B cell (primary cell): ENCODE data around the gene COX6A2. TPM values are rescaled to one million over a fixed set of nuclear protein-coding genes. Genes with fewer than 3 reads are reported as not detected.

Experiments used
- ATAC-seq: fragments of 200-7000 bp; cut with Tn5 transposase; one replicate; pipeline ENCODE4 v1.10.0; 2021; ENCODE audit warnings: low read depth, mild to moderate bottlenecking, moderate number of reproducible peaks, moderate library complexity
- CTCF ChIA-PET: fragments of 350-600 bp; sonication (Branson Sonifier 250); formaldehyde crosslinking; loops from one replicate; lab custom pipeline; 2021; ENCODE audit warnings: antibody characterized with exemption, inconsistent platforms; lab: Charles Lee
- POLR2A ChIA-PET: fragments of 350-600 bp; sonication (Branson Sonifier 250); formaldehyde crosslinking; loops from one replicate; lab custom pipeline; 2021; ENCODE audit warnings: antibody characterized with exemption; lab: Charles Lee
- DNase-seq: peaks from one replicate; pipeline ENCODE4 v3.0.0; 2013
- H2AFZ ChIP-seq: 2 replicates; pipeline ENCODE4 v1.6.1; 2012; ENCODE audit warnings: mild to moderate bottlenecking, low read depth, low read length; ENCODE audit not compliant: insufficient read depth, poor library complexity, severe bottlenecking
- H3K27ac ChIP-seq, 2 donors: 1 replicate in 1 of 2; 2 replicates in 1 of 2; pipeline ENCODE4 v1.5.1; 2012 to 2013; ENCODE audit warnings: low read length in 2 of 2, mild to moderate bottlenecking in 2 of 2, moderate library complexity in 1 of 2
- H3K27me3 ChIP-seq, 4 experiments: fragments of 200-600 bp in 1 of 4; sonication (generic) in 1 of 4; replicated peaks in 1 of 4; 1 replicate in 2 of 4; 2 replicates in 2 of 4; pipeline versions ENCODE4 v1.6.1 to v1.7.0; 2013 to 2016; ENCODE audit warnings: low read length in 3 of 4, mild to moderate bottlenecking in 2 of 4, mixed read lengths in 1 of 4, moderate library complexity in 1 of 4; ENCODE audit not compliant: insufficient read depth in 4 of 4, control insufficient read depth in 3 of 4; ENCODE audit errors: control extremely low read depth in 1 of 4
- H3K36me3 ChIP-seq, 2 experiments: replicated peaks in 1 of 2; 1 replicate in 1 of 2; 2 replicates in 1 of 2; pipeline versions ENCODE4 v1.6.1 to v1.7.1; 2013; ENCODE audit warnings: low read length in 1 of 2; ENCODE audit not compliant: insufficient read depth in 2 of 2, control insufficient read depth in 1 of 2; ENCODE audit errors: control extremely low read depth in 1 of 2, extremely low read depth in 1 of 2
- H3K4me1 ChIP-seq, 2 donors: fragments of 200-600 bp in 1 of 2; sonication (generic) in 1 of 2; 1 replicate in 1 of 2; 2 replicates in 1 of 2; pipeline versions ENCODE4 v1.5.1 to v1.6.1; 2013 to 2017; ENCODE audit warnings: low read length in 2 of 2; ENCODE audit not compliant: control insufficient read depth in 2 of 2, insufficient read depth in 2 of 2
- H3K4me2 ChIP-seq: replicated peaks from 2 replicates; pipeline ENCODE3; 2012; ENCODE audit warnings: mild to moderate bottlenecking, low read depth, low read length; ENCODE audit not compliant: poor library complexity, severe bottlenecking
- H3K4me3 ChIP-seq, 5 experiments: fragments of 200-600 bp in 1 of 5; sonication (generic) in 1 of 5; 1 replicate in 3 of 5; 2 replicates in 2 of 5; pipeline versions ENCODE4 v1.5.1 to v1.7.0; 2011 to 2016; ENCODE audit warnings: low read length in 4 of 5, mild to moderate bottlenecking in 4 of 5, low read depth in 2 of 5, control low read depth in 1 of 5, moderate library complexity in 1 of 5; ENCODE audit not compliant: insufficient read depth in 1 of 5; ENCODE audit errors: control extremely low read depth in 1 of 5, extremely low read depth in 1 of 5
- H3K79me2 ChIP-seq: fragments of 200-600 bp; sonication (generic); one replicate; pipeline ENCODE4 v1.6.0; 2016; ENCODE audit warnings: low read length; ENCODE audit not compliant: control insufficient read depth, insufficient read depth
- H3K9ac ChIP-seq: fragments of 200-600 bp; sonication (generic); 2 replicates; pipeline ENCODE4 v1.6.1; 2017; ENCODE audit warnings: mild to moderate bottlenecking, low read length, moderate library complexity
- H3K9me3 ChIP-seq, 3 donors: one replicate each; pipeline versions ENCODE4 v1.6.1 to v1.7.1; 2013; ENCODE audit warnings: low read length in 2 of 3; ENCODE audit not compliant: control insufficient read depth in 2 of 3, insufficient read depth in 1 of 3; ENCODE audit errors: control extremely low read depth in 1 of 3
- H4K20me1 ChIP-seq: 2 replicates; pipeline ENCODE4 v1.6.0; 2012; ENCODE audit warnings: mild to moderate bottlenecking, low read length; ENCODE audit not compliant: insufficient read depth, control insufficient read depth, poor library complexity, severe bottlenecking
- H3K27ac Mint-ChIP-seq: one replicate; pipeline ENCODE4 v1.8.0; 2021; ENCODE audit warnings: mixed read lengths
- H3K27me3 Mint-ChIP-seq: one replicate; pipeline ENCODE4 v1.8.0; 2021; ENCODE audit warnings: mixed read lengths
- H3K4me1 Mint-ChIP-seq: one replicate; pipeline ENCODE4 v1.8.0; 2021; ENCODE audit warnings: mixed read lengths
- H3K4me3 Mint-ChIP-seq: one replicate; pipeline ENCODE4 v1.8.0; 2021; ENCODE audit warnings: mixed read lengths
- H3K9me3 Mint-ChIP-seq: one replicate; pipeline ENCODE4 v1.8.0; 2022; ENCODE audit warnings: mixed read lengths; ENCODE audit not compliant: insufficient read depth
- EZH2 ChIP-seq: IDR thresholded peaks from 2 replicates; pipeline ENCODE4 v1.6.1; 2012; ENCODE audit warnings: borderline replicate concordance, low read depth, mild to moderate bottlenecking, moderate library complexity, low read length; ENCODE audit not compliant: insufficient read depth, poor library complexity, severe bottlenecking
- WGBS: methylation state at CpG from one replicate; pipeline ENCODE4 v1.1.5; 2013; ENCODE audit warnings: missing lambda C conversion rate; ENCODE audit not compliant: insufficient coverage; 5-methylcytosine and 5-hydroxymethylcytosine counted together
- intact Hi-C: fragments of 100-400 bp; cut with micrococcal nuclease; formaldehyde crosslinking; loops from one replicate; pipeline ENCODE4 v1.10.0; 2022
- polyA plus RNA-seq: library from polyadenylated mRNA; depleted of rRNA; stranded (reverse); fragments of >200 nt; gene quantifications from 2 replicates; pipeline ENCODE4 v1.2.3, GENCODE V29; 2012
- total RNA-seq, 2 donors: library from RNA; stranded (reverse); fragments of 120-200 nt in 1 of 2; gene quantifications; 1 replicate in 1 of 2; 2 replicates in 1 of 2; pipeline versions ENCODE4 v1.2.3 to v1.2.4, GENCODE V29; 2013 to 2022
- TF ChIP-seq, protein P1 (sequence below): fragments of 200-600 bp; IDR thresholded peaks from one replicate; pipeline ENCODE4 v1.8.0; 2022; ENCODE audit warnings: antibody characterized with exemption, mild to moderate bottlenecking

COX6A2 gene
- total and polyA plus RNA-seq, 2 donors (not counting 1 experiment from before 2014, with no cell fraction given) = not detected

DNA sequence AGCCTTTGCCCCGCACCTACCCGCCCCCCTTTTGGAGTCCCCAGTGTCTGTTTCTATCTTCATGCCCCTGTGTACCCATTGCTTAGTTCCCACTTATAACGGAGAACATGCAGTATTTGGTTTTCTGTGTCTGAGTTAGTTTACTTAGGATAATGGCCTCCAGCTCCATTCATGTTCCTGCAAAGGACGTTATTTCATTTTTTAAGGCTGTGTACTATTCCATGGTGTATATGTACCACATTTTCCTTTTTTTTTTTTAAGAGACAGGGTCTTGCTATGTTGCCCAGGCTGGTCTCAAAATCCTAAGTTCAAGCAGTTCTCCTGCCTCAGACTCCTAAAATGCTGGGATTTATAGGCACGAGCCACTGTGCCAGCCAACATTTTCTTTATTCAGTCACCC, 39.7 kb upstream of the COX6A2 start:
- no peaks in the 10 kb centered on the region for H4K20me1 ChIP-seq
- CTCF ChIA-PET = interaction anchor here (0.7 to 1.3 kb wide), 2 partner anchors 8 to 9 kb away, joined by 3 to 5 read pairs; partner anchors contain the start of gene ARMC5
- H3K4me1 ChIP-seq = peaks cover 26% of the 10 kb centered on the region in 2 donors
- intact Hi-C loops = no loop called here
- no peaks in the 10 kb centered on the region for H3K9me3 Mint-ChIP-seq
- H3K4me3 ChIP-seq = no peak overlapping the region
- H3K9ac ChIP-seq = no peak overlapping the region
- no peak overlapping the region for H3K4me2 ChIP-seq
- H3K36me3 ChIP-seq = peaks cover 0 to 11% of the 10 kb centered on the region in 2 experiments
- no peak overlapping the region for H2AFZ ChIP-seq
- H3K4me3 Mint-ChIP-seq = peak overlapping the region; percentile 68
- peaks cover 0 to 6% (median 0%) of the 10 kb centered on the region in 3 donors for H3K9me3 ChIP-seq
- ATAC-seq = no peak
- peaks cover 3% of the 10 kb centered on the region for H3K27me3 Mint-ChIP-seq
- peaks cover 41% of the 10 kb centered on the region for H3K4me1 Mint-ChIP-seq
- no peak for DNase-seq
- POLR2A ChIA-PET = interaction anchor here (0.6 kb wide), 1 partner anchor 23 kb away, joined by 3 read pairs; no protein-coding TSS in a partner anchor
- peaks cover 0 to 19% (median 8%) of the 10 kb centered on the region in 4 experiments for H3K27me3 ChIP-seq
- no peak overlapping the region for H3K27ac Mint-ChIP-seq
- H3K79me2 ChIP-seq = no peaks in the 10 kb centered on the region
- no CpG with 5 or more reads among the region's 5 CpGs for WGBS
- no peak for TF ChIP-seq EZH2
- TF ChIP-seq, protein P1, sequence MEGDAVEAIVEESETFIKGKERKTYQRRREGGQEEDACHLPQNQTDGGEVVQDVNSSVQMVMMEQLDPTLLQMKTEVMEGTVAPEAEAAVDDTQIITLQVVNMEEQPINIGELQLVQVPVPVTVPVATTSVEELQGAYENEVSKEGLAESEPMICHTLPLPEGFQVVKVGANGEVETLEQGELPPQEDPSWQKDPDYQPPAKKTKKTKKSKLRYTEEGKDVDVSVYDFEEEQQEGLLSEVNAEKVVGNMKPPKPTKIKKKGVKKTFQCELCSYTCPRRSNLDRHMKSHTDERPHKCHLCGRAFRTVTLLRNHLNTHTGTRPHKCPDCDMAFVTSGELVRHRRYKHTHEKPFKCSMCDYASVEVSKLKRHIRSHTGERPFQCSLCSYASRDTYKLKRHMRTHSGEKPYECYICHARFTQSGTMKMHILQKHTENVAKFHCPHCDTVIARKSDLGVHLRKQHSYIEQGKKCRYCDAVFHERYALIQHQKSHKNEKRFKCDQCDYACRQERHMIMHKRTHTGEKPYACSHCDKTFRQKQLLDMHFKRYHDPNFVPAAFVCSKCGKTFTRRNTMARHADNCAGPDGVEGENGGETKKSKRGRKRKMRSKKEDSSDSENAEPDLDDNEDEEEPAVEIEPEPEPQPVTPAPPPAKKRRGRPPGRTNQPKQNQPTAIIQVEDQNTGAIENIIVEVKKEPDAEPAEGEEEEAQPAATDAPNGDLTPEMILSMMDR = no peak
- no peak overlapping the region for H3K27ac ChIP-seq

DNA sequence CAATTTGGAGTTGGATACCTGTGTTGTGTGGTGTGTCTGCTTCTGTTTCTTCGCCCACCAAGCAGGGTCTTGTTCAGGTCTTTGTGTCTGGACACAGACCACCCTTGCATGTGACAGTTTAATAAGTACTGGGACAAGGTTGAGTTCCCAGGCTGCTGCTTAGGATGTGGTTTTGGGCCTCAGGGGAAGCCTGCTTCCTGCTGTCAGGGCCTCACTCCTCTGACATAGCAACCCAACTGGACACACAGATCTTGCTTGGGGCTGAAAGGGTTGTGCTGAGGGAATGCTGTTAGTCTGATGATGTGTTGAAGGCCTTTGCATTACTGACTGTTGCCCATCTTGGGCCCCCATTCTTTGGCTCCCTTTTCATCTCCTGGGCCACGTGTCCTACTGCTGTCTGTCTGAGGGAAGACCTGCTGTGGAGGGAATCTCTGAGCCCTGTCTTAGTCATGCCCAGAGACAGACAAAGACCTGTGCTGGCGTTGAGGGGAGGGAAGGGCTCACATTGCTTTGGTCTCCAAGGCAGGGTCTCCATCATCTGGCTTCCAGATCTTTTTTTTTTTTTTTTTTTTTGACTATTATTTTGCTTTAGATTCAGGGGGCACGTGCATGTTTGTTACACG, 39.1 kb upstream of the COX6A2 start:
- intact Hi-C loops = no loop called here
- H3K4me3 ChIP-seq = no peak overlapping the region
- no peak overlapping the region for H3K9ac ChIP-seq
- H2AFZ ChIP-seq = no peak overlapping the region
- H3K27ac ChIP-seq = peak overlapping the region in 1 of 2 donors; percentile 30
- no peak for TF ChIP-seq EZH2
- TF ChIP-seq, protein P1 = no peak
- ATAC-seq = peak; percentile 81
- peak overlapping the region; percentile 44 for H3K4me2 ChIP-seq
- no peak for DNase-seq
- WGBS = 23% methylated on average over 3 of the region's 5 CpGs
- ChIA-PET CTCF (interaction anchor here (0.7 kb wide), 1 partner anchor 10 kb away, joined by 3 read pairs; no protein-coding TSS in a partner anchor), POLR2A (no interaction called here)
- peaks cover 20 to 23% of the 10 kb centered on the region in 2 donors for H3K4me1 ChIP-seq
- Mint-ChIP-seq H3K4me1 (peaks cover 35% of the 10 kb centered on the region), H3K27ac (peak overlapping the region; percentile 59), H3K27me3 (no peaks in the 10 kb centered on the region), H3K4me3 (peak overlapping the region; percentile 68), H3K9me3 (no peaks in the 10 kb centered on the region)
- H3K9me3 ChIP-seq = peaks cover 0 to under 1% (median 0%) of the 10 kb centered on the region in 3 donors
- peaks cover 0 to 13% (median 5%) of the 10 kb centered on the region in 4 experiments for H3K27me3 ChIP-seq
- peaks cover 0 to 17% of the 10 kb centered on the region in 2 experiments for H3K36me3 ChIP-seq
- no peaks in the 10 kb centered on the region for H4K20me1 ChIP-seq
- no peaks in the 10 kb centered on the region for H3K79me2 ChIP-seq
